GM19467 (cell line): ENCODE measurements around the gene THAP7.
"Not testable (repeated sequence)": the region's sequence is repeated elsewhere in the genome, so short reads cannot be mapped to it uniquely, and the experiment has no call there.

Source experiments
- ATAC-seq: cut with Tn5 transposase; IDR thresholded peaks from one replicate; pipeline ENCODE4 v1.9.1; 2021; ENCODE audit warnings: mild to moderate bottlenecking, moderate library complexity; ENCODE audit not compliant: unreplicated experiment

The THAP7 gene

DNA sequence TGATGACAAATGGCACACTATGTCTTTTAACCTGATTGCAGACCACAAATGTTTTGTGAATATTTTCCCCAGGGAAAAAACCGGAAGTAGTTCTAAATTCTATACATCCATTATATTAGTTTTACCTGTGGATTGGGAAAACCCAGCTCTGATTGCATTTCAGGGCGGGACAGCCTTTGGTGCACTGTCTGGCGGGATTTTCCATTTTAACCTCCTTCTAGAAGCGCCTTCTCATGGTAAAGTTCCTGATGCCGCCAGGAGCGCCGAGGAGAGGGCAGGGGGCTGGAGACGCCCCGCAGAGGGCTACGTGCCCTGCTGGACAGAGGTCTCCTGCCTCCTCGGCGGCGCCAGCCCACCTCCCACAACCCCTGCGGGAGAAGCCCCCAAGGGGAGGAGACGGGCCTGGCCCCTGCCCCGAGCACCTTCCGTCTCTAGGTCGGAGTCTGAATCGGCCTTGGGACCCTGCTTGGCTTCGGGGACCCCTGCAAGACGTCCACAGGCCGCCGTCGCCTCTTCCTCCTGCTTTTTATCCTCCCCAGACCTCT, 11.8 kb upstream of the THAP7 start:
- no peak for ATAC-seq

DNA sequence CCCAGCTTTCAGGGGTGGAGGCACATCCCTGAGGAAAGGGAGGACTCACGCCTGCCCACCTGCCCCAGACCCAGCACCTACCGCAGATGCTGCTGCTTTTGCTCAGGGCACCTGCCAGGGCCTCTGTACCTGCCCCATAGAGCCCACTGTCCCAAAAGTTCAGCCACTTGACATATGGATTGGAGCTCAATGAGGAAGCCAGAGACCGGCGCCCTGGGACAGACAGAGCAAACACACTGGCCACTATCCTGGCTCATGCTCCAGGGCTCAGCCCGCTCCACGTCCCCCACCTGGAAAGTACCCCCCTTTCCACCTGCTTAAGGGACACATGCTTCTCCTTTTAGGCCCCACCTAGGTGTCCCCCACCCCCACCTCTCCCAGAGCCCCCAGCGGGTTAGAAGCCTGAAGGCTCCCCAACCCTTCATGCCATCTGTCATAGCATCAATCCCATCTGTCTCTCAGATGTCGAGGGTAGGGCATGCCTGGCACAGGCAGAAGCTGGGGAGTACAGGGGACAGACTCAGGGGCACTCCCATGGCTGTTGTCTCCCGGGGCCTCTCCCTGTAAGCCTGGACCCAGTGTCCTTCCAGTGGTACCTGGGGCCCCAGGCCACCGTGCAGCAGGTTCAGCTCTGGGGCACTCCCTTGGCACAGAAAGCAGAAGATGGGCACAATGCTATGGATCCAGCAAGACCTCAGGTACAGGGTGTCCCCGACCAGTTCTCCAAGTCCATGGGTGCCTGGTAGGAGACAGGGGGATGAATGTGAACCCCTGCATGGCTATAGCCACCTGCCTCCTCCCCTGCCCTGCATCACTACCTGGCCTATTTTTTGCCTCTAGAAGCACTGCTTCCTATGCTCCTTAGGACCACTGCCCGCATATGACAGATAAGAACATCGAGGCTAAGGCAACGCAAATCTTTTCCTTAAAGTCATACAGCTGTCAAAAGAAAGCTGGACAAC, 10.8 kb upstream of the THAP7 start:
- no peak for ATAC-seq

DNA sequence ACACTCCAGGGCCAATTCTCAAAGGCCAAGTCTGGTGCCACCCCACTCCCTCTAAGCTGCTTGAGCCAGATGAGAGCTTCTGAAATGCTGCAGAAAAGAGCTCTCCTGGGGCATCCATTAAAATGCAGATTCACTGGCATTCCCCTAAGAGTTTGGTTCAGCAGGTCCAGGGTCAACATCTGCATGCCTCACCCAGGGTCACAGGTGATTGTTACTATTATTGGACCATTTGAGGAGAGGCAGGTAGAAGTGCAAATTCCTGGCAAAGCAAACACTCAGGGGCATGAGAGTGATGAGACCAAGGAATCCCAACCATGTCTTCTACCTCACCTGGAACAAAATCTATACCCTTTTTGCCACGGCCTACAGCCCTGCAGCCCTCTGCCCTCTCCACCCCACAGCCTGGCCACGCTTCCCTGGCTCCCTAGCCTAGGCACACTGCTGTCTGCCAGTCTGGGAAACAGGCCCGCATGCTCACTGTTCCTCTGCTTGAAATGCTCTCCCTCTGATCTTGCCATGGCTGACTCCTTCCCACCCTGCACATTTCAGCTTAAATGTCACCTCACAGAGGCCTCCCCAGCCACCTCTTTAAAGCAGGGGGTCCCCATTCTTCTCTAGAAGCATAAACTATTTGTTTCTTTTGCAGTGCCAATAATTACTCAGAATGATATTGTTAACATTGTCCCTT, 8.7 kb upstream of the THAP7 start:
- ATAC-seq: no peak

DNA sequence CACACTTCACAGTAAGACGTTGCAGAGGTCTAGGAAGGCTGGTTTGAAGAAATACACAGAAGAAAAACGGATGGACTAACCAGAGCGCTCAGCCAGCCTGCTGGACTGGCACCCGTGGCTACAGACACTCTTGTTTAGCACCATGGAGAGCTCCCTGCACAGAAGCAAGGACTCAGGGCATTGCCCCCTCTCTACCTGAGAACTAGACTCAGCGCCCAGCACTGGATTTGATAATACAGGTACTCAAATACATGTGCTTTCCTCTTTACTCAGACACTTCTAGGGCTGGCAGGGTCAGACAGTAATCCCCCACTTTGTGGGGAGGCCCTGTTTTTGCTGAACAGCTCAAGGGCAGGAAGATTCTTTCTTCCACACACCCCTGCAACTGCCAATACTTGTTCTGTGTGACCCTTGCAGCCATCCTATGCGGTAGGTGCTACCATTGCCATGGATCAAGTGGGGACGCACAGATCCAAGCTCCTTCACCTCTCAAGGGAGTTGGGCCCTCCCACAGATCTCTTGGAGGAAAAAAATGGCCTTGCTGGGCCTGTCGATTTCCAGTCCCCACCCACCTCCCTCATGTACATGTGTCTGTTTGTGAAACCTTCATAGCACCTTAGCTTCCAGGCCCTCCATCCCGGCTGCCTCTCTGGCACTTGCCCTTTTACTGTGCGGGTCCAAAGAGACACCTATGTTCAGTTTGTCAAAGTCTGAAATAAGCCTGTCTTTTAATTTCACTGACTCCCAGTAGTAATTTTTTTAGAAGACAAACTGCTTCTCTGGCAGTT, 7.9 kb upstream of the THAP7 start:
- ATAC-seq: no peak

DNA sequence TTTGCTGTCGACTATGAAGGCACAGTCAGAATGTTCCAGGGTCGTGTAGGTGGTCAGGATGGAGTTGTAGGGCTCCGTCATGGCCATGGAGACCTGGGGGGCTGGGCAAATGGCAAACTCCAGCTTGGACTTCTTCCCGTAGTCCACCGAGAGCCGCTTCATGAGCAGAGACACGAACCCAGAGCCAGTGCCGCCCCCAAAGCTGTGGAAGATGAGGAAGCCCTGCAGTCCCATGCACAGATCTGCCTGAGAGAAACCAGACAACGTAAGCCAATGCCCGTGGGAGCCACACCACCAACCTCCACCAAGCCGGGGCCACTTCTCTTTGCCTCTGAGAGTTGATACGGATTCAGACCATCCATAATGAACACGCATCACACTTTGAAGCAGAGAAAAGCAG, 7.3 kb upstream of the THAP7 start:
- not testable (repeated sequence) for ATAC-seq

DNA sequence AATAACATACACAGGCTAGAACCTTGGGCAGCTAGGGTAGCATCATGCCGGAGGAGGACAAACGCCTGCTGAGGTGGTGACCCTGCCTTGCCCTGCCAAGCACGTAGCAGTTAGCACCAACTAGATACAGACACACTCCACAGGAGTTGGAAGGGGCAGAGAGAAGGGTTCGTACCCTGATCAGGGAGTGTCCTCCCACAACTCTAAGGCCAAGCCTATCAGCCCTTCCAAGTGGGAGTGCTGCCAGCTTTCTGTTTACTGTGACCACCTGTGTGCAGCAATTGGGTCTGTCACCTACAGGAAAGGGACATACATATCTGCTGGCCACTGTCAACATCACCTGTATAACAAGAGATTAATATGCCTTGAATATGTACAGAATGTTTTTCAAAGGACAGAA, 1.9 kb upstream of the THAP7 start:
- no peak for ATAC-seq

DNA sequence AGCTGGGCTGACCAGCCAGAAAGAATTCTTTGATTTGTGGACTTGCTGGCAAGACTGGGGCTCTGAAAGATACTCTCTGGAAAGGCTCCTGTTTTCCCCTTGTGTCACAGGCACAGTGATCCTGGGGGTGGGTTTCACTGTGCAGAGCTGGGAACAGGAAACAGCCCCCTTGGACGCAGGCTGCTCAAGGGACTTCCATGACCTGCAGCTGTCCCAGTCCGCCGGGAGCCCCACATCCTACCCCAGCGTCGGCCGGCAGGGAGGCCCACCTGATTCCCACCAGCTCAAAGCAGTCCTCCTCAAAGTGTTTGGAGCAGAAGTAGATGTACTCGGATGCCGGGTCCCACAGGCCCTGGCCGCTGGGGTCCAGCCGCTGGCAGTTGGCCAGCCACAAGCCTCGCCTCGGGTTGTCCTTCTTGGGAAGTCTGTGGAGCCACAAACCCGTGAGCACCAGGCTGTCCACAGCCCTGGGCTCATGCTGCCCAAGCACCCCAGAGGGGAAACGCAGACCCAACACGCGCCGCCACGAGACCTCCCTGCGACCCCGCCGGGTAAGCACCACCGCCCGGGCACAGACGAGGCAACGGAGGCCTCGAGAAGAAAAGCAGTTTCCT, 824 bp downstream of the THAP7 start:
- peak; percentile 4 for ATAC-seq

DNA sequence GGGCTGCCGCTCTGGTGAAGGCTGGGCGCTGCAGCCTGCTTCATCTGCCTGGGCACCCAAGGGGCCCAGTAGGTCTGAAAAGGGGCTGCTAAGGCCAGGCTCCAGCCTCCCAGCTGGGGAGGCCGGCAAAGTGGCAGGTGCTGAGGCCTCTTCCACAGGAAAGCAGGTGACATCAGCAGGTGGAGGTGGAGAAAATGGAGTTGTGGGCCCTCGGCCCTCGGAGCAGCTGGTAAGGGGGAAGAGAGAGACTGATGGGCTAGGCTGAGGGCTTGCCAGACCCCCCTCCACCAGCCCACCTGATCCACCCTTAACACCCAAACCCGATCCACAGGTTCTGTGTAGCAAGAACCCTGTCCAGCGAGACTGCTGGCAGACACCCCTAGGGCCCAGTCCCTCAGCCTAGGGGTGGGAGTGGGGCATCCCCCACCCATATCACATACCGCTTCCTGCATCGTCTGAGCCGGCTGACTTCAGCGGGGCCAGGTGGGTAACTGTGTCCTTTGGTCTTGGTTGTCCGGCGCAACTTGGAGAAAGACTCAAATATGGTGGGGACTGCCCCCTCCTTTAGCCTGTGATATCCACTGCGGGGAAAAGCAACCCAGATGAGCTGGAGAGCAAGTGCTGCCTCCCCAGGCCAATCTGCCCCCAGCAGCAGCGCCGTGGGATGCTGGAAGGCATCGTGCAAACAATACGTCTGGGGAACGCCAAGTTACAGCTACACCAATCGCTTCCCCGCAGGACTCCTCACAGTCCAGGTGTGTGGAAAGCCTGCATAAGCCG, 1.5 kb downstream of the THAP7 start:
- ATAC-seq: no peak

DNA sequence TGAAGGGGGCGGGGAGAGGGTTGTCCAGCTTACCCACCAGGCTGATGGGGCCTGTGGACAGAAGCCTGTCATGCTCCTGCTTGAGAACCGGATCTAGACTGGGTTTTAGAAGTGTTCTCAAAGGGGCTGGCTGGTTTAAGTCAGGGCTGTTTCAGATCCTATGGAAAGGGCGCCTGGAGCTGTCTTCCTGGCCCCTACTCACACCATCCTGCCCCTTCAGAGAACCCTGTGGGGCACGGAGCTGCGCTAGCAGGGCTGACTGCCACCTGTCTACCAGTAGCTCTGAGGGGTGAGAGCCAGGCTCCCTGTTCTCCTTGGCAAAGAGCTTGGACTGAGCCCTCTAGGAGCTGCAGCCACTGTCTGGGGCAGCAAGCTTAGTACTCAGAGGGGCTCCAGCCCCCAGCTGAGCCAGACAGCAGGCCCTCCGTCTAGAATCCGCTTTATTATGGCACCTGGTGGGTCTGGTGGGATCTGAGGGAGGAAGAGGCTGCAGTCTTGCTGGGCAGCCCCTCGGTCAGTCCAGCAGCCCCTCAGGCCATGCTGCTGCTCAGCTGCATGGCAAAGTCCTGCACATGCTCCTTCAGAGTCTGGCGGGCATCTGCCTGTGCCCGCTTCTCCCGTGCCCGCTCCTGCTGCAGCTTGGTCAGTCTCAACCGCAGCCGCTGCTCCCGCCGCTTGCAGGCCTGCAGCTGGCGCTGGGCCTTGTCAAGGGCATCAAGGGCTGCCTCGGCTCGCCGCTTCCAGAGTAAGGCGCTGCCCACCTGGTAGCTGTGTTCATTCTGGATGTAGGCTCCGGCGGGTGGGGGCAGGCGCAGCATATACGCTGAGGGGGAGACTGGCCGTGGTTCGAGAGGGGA, 2.3 kb downstream of the THAP7 start:
- ATAC-seq: no peak

DNA sequence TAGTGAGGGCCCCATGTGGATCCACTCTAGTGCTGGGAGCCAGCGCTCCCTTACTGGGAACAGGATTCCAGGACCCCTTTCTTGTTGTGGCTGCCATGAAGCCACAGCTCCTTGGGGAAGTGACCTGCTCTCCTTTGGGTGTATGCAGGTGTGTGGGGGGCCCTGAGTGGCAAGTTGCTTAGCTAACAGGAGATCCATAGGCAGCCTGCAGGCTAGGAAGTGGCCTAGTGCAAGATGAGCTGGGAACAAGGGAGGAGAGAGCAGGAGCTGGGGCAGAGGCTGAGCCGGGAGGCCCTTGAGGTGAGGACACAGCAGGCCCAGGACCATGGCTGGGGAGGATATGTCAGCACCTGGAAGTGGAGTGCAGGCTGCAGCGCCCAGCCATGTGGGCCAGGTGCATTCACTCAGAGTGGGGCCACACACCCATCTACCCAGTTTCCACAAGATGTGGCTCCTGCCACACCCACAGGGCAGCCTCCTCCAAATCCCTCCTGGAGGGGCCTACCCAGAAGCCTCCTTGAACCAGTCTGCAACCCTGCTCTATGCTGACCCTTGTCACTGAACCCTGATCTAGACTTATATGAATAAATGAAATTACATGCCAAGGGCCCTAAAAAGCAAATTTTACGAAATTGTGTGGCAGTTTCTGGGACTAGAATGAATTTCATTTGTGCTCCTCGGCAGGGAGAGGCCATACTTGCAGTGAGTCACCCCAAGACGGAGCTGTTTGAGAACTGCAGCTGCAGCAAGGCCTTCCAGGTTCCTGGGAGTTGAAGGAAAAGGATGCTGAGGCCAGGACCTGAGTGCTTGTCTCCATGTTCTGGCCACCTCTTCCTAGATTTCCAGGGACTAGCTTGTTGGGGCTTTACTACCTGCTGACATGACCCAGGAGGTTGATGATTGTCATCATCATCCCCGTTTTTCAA, 3.2 kb downstream of the THAP7 start:
- no peak for ATAC-seq

DNA sequence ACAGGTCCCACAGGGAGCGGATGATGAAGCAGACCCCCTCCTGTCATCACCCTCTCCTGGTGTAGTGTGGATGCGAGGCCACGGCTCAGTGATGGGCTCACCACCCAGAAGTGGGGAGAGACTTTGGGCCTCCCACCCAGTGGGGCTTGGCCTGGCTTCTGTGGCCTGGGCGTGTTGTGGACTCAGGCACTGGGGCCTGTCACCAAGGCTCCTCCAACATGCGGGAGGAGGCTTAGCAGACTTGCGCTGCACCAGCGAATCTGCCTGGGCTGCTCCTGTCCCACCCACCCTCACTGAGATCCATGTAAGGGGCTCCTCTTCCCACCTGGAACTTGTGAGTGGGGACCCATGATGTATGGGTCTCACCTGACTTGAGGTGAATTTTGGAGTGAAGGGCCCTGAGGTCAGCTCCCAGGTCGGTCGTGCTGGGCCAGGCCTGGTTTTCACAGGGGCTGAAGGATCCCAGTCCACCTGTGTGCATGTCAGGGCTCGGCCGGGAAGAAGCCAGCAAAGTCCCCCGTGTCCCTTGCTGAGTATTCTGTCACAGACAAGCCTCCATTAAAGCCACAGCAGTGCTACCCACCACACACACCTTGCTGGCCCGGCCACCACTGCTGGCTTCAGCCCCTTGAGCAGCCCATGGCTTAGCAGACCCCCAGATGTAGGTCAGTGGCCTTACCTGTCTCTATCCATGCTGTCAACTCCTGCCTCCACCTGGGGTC, 4.2 kb downstream of the THAP7 start:
- ATAC-seq: no peak

DNA sequence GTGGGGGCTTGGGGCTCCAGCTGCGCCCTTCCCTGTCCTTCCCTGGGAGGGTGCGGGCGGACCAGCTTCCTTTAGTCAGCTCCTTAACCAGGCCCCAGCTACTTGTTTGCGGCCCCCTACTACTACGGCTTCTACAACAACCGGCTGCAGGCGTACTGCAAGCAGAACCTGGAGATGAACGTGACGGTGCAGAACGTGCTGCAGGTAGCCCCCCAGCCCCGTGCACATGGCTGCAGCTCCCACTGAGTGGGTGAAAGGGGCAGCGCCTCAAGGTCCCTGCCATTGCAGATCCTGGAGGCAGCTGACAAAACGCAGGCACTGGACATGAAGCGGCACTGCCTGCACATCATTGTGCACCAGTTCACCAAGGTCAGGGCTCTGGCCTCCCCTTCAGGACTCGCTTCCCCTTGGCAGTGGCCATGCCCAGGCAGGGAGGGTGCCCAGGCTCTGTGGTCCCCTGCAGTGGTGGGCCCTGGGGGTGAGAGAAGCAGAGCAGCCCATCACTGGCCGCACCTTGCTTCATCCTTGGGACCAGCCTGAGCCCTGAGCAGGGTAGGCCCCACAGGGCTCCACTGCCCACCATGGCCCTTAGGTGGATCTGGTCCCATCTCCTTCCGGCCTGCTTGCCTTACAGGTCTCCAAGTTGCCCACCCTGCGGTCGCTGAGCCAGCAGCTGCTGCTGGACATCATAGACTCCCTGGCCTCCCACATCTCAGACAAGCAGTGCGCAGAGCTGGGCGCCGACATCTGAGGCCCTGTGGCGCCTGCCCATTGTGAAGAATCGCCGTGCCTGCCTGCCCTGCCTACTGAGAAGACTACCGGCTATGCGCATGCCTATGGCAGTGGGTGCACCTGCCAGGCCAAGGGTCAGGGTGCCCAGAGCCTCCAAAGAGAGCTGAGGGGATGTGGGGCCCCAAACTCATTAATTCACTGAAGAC, 5.1 kb downstream of the THAP7 start:
- ATAC-seq: no peak

DNA sequence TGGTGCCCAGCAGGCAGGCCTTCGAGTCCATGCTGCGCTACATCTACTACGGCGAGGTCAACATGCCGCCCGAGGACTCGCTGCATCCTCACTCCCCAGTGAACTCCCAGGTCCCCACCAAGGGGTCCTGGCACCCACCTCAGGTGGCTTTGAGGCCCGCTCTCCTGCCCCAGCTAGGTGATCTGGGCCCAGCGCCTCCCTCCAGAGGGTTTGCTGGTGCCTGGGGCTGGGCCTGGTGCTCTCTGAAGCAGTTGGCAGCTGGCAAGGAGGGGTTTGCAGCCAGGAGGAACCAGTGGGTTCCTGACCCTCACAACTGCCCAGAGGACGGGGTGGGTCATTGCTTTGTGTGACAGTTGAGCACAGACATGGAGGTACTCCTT, 5.9 kb downstream of the THAP7 start:
- no peak for ATAC-seq

DNA sequence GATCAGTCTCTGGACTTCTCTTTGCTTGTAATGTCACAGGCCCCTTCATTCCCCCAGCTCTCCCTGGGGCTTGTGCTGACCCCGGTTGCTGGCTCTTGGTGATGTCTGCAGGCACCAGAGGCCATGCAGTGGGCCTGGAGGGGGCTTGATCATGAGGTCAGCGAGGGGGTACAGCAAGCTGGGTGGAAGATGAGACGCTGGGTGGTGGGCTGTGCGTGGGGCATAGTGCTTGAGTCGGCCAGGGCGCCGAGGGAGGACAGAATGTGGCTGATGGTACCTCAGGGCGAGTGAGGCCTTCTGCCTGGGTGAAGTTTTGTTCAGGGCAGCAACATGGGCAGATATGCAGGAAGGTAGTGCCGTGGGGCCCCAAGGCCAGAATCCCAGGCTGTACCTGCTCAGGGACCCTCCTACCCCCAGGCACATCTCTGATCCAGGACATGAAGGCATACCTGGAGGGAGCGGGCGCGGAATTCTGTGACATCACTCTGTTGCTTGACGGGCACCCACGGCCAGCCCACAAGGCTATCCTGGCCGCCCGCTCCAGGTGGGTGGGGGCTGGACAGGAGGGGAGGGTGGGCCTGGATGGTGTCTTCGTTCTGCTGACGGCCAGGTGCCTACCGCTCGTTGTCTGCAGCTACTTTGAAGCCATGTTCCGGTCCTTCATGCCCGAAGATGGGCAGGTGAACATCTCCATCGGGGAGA, 6.4 kb downstream of the THAP7 start:
- no peak for ATAC-seq

DNA sequence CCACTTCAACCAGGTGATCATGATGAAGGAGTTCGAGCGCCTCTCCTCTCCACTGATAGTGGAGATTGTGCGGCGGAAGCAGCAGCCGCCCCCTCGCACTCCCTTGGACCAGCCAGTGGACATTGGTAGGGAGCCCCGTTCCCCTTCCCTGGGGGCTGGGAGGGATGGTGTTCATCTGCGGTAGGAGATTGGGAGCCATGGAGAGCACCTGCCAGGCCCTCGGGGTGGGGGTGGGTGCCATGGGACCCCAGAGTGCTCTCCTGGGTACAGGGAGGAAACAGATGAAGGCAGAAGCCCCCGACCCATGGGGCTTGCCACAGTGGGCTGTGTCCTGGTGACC, 7.0 kb downstream of the THAP7 start:
- ATAC-seq: no peak
